HG03066 (cell line): Measurements from ENCODE around the gene TNNI3.
A peak's percentile ranks its signal among the peaks of the same experiment; 100 is the strongest.
"Not testable (repeated sequence)": the region's sequence is repeated elsewhere in the genome, so short reads cannot be mapped to it uniquely, and the experiment has no call there.

Experiments
- ATAC-seq: cut with Tn5 transposase; IDR thresholded peaks from one replicate; pipeline ENCODE4 v1.9.1; 2021; ENCODE audit warnings: low read depth; ENCODE audit not compliant: unreplicated experiment

Gene TNNI3

DNA sequence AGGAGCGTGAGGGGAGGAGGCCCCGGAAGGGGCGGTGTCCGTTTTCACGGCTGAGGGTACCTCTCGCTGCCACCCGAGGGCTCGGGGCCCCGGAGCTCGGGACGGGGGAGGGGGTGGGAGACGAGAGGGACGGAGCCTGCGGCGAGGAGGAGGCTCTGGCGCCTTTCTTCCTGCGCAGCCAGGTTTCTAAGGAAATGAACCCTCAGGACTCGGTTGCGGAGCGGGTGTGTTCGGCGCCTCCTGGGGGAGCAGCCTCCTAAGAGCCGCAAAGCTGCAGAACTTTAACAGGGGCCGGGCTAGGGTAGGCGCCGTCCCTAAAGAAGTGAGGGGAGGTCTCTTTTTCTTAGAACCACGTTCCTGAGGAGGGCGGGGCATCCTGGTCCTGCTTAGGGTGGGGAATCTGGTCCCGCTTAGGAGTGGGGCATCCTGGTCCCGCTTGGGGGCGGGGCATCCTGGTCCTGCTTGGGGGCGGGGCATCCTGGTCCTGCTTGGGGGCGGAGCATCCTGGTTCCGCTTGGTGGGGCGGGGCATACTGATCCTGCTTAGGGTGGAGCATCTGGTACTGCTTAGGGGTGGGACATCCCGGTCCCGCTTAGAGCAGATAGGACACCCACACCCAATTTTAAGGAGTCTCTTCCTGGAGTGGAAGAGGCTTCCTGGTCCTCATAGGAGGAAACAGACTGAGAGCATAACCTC lies 16.3 kb upstream of the TNNI3 start:
- no peak for ATAC-seq

DNA sequence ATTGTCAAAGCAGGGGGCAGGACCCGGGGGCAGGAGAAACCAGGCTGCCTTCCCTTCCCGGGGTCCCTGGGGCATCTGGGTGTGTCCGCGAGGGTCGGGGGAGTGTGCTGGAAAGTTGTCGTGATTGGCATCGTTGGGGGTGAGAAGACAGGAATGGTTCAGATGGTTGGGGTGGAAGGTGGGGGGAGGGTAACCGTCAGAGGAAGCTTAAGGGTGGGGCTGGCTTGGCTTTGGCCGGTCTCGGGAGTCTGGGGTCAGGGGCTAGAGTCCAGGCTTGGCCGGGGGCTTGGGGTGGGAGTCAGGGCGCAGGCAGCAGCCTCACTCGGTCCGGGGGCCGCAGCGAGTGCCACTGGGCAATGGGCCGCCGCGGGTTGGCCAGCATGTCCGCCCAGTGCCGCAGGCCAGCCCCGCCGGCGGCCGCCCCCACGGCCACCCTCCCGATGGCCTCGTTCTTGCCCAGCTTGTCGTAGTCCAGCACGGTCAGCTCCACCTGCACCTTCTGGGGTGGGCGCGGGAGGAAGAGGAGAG lies 15.7 kb upstream of the TNNI3 start:
- no peak for ATAC-seq

DNA sequence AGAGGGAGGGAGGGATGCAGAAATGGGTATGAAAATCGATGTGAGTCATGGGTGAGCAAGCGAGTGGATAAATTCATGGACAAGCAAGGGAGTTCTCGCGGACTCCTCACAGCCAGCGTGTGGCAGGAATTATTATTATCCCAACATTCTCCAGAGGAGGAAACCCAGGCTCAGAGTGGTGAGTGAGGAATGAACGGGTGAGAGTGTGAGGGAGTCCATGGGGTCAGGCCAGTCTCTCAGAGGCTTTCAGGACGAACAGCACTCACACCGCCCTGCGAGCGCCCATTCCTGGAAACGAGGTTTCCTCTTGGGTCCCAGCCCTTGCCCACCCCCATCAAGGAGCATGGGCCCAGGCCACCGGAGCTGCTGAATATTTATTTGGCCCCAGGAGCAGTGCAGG lies 15.2 kb upstream of the TNNI3 start:
- ATAC-seq = no peak

DNA sequence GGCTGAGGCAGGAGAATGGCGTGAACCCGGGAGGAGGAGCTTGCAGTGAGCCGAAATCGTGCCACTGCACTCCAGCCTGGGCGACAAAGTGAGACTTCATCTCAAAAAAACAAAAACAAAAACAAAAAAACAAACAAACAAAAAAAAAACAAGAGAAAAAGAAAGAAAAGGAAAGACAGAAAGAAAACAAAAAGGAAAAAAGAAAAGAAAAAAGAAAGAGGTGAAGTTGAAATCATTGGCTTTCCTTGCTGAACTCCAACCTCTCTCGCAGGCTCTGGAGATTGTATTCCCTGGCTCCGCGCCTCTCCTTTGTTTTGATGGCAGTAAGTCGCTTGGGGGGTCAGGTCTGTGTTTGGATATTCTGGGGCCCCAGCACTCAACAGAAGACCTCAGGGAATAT lies 14.8 kb upstream of the TNNI3 start:
- not testable (repeated sequence) for ATAC-seq

- no peak for ATAC-seq
Measured at GRCh38 chr19:55171440-55171839, 13.9 kb upstream of the TNNI3 start.

DNA sequence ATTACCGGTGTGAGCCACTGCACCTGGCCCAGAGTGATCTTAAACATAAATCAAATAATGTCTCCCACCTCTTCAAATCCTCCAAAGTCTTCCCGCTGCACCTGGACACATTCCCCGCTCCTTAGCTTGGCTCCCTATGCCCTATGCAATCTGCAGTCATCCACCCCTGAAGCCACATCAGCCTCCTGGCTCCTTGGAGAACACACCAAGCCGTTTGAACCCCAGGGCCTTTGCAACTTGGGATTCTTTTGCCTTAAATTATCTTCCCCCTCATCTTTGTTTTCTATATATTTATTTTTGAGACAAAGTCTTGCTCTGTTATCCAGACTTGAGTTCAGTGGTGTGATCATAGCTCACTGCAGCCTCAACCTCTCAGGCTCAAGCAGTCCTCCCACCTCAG lies 11.6 kb upstream of the TNNI3 start:
- no peak for ATAC-seq

- ATAC-seq = peak; percentile 75
Measured at GRCh38 chr19:55166530-55167268, 9.2 kb upstream of the TNNI3 start, which contains the start of gene DNAAF3. TSS of gene DNAAF3 (minus strand) at chr19:55166613. CDS start at chr19:55166413, 200 bp downstream.

- ATAC-seq = no peak
Measured at GRCh38 chr19:55165952-55166529, 8.5 kb upstream of the TNNI3 start.

DNA sequence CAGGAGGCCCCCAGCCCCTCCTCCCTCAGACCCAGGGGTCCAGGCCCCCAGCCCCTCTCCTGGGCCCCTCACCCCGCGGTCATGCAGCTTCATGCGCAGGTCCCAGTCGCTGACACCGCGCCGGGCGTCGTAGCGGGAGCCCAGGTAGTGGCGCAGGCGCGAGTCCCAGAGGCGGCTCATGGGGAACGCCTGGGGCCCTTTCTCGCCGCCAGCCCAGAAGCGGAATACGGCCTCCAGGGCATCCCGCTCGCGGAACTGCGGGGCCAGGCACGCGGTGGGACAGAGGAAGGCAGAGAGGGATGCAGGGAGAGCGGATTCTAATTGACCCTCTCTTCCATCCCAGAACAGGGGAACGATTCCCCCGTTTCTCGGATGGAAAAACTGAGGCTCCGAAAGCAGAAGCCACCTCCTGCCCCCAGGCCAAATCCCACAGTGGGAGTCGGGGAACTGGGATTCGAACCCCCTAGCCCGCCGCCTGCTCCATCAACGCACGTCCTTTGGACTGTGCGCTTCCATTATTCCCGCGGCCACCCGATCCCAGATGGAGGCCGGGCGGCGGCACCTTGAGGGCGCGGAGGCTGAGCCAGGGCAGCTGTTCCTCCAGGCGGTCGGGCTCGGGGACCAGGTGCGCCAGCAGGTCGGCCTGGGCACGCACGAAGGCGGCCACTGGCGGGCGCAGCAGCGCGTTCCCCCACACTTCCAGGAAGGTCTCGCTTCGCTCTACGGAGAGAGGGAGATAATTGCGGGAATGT lies 4.2 kb upstream of the TNNI3 start:
- no peak for ATAC-seq

- ATAC-seq = no peak
Measured at GRCh38 chr19:55160986-55161365, 3.4 kb upstream of the TNNI3 start.

DNA sequence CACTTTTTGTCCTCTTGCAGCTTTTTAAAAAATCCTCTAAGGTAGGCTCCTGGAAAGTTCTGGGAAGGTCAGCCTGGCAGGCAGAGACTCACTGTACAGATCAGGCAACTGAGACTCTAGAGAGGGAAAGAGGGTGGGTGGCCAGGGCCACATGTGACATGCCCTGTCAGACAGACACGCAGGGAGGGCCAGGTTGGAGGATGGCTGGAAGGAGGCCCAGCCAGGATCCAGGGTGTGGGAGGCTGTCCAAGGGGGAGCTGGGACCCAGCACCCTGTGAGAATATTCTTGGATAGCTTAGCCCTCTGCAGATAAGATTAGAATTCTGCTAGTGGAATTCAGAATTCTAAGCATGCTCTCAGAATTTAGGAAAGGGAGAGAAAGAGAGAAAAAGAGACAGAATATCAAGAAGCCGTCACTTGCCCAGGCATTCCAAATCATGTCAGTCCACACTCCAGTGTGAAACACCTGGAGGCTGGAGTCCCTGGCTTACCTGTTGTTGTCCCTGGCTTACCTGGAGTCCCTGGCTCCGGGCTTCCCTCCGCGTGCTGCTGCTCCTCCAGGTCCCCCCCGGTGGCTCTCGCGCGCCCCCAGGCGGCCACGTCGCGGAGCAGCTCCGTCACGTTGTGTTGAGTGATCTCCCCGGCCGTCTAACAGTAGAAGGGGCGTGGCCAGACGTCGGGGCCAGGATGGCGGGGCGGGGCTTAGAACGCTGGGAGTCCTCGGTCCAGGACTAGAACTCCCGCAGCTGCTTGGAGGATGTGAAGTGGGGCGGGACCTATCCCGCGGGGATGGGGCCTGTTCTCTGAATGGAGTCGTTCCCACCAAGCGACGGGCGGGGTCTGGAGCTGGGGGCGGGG lies 2.8 kb upstream of the TNNI3 start:
- no peak for ATAC-seq

- ATAC-seq = no peak
Measured at GRCh38 chr19:55158848-55159749, 1.6 kb upstream of the TNNI3 start.

DNA sequence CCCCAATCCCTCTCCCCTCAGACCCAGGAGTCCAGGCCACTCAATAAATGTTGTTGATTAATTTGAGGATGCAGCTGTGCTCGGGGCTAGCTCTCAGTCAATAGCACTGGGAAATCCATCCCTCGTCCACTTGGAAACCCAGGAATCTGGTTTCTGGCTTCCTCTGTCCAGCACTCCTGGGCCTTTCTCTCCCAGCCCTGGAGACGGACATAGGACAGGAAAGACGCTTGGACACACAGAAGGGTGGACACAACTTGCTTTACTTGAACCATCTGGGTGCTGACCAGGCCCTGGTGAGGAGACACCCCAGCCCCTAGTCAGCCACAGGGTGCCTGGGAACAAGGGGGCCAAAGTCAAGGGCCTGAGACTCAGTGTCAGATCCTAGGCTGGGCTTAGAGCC lies 891 bp upstream of the TNNI3 start:
- ATAC-seq = no peak

- ATAC-seq = no peak
Measured at GRCh38 chr19:55156202-55157063, 1.1 kb downstream of the TNNI3 start.

GRCh38 chr19:55155784-55156183 lies 1.7 kb downstream of the TNNI3 start:
- not testable (repeated sequence) for ATAC-seq

GRCh38 chr19:55153652-55154264 lies 3.8 kb downstream of the TNNI3 start:
- no peak for ATAC-seq

DNA sequence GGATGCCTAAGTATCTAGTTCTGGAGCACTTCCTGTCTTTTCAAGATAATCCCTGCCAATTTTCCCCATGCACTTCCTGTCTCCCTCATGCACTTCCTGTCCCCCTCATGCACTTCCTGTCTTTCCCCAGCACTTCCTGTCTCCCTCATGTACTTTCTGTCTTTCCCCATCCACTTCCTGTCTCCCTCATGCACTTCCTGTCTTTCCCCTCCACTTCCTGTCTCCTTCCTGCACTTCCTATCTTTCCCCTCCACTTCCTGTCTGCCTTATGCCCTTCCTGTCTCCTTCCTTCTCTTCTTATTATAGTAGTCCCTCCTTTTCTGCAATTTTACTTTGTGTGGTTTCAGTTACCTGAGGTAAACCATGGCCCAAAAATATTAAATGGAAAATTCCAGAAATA lies 5.5 kb downstream of the TNNI3 start:
- no peak for ATAC-seq
